Gastrocnemius medialis (tissue), 4 donors: ENCODE results near the gene PRPF18.

Source experiments
- CTCF ChIP-seq, 5 experiments: fragments of 450-650 bp in 3 of 5; fragments of 200-600 bp in 2 of 5; sonication (generic) in 2 of 5; IDR thresholded peaks in 4 of 5; conservative IDR thresholded peaks in 1 of 5; 1 replicate in 4 of 5; 2 replicates in 1 of 5; pipeline ENCODE4 v1.5.1; 2016 to 2019; ENCODE audit warnings: antibody characterized with exemption in 5 of 5, mild to moderate bottlenecking in 3 of 5, moderate library complexity in 3 of 5
- POLR2A ChIP-seq, 2 donors: fragments of 450-650 bp; IDR thresholded peaks; one replicate each; pipeline ENCODE4 v1.6.1; 2017; ENCODE audit warnings: antibody characterized with exemption in 2 of 2, mild to moderate bottlenecking in 2 of 2, moderate library complexity in 2 of 2

DNA sequence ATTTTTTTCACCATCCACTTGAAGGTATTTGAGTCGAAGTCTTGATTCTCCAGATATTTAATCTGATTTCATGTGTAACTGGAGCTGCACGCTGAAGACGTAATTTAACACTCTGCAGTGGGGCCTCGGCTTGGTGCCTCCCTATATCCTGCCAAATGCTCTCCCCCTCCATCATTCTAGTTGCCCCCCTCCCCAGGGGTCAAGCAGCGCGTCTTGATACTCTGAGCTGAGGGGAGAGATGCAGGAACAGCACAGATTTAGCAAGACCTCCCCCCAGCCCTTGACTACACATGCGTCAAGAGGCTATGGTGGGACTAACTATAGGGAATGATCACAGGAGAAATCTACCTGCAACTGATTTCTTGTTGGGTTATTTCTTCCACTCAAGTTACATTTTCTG, 85.8 kb downstream of the PRPF18 start:
- no peak for TF ChIP-seq CTCF (IDR thresholded peaks at IDR 0.05 in 4 of 5, conservative IDR thresholded peaks at IDR 0.05 in 1 of 5)
- no peak for TF ChIP-seq POLR2A (IDR thresholded peaks at IDR 0.05)
